ENCODE measurements around the gene TOP1. TPM values are rescaled to one million over a fixed set of nuclear protein-coding genes. Genes with fewer than 3 reads are reported as not detected.

The TOP1 gene
- total RNA-seq, 1 donor from 2014 or later: 62.7 TPM

- H3K27ac Mint-ChIP-seq: peak overlapping the region; percentile 9
- TF ChIP-seq CTCF (IDR thresholded peaks at IDR 0.05): no peak
- H3K9me3 Mint-ChIP-seq: no peaks in the 10 kb centered on the region
- H3K4me1 Mint-ChIP-seq: peaks cover 85% of the 10 kb centered on the region
- no peak overlapping the region for H3K4me3 Mint-ChIP-seq
- DNase-seq: no peak
- ATAC-seq (ENCODE audit: low read depth): no peak
- no peaks in the 10 kb centered on the region for H3K27me3 Mint-ChIP-seq
- CTCF ChIA-PET: interaction anchor here (1.2 to 3.6 kb wide), 4 partner anchors 9 to 196 kb away, joined by 3 to 14 read pairs (median 5); no protein-coding TSS in a partner anchor
- no peaks in the 10 kb centered on the region for H3K36me3 Mint-ChIP-seq (ENCODE audit: low read depth)
- POLR2A ChIA-PET: no interaction called here
- intact Hi-C loops (cut with micrococcal nuclease): no loop called here
Observed at GRCh38 chr20:41143354-41143753, 114.7 kb downstream of the TOP1 start.

GRCh38 chr20:41145317-41145716 is 116.7 kb downstream of the TOP1 start:
- ATAC-seq (ENCODE audit: low read depth) (no peak), DNase-seq (no peak)
- no peak overlapping the region for H3K4me3 Mint-ChIP-seq
- H3K4me1 Mint-ChIP-seq: peaks cover 74% of the 10 kb centered on the region
- intact Hi-C loops (cut with micrococcal nuclease): no loop called here
- POLR2A ChIA-PET: no interaction called here
- no peaks in the 10 kb centered on the region for H3K36me3 Mint-ChIP-seq (ENCODE audit: low read depth)
- no peaks in the 10 kb centered on the region for H3K27me3 Mint-ChIP-seq
- CTCF ChIA-PET: interaction anchor here (0.7 kb wide), 1 partner anchor 10 kb away, joined by 4 read pairs; no protein-coding TSS in a partner anchor
- H3K9me3 Mint-ChIP-seq: no peaks in the 10 kb centered on the region
- no peak for TF ChIP-seq CTCF (IDR thresholded peaks at IDR 0.05)
- H3K27ac Mint-ChIP-seq: no peak overlapping the region

- Mint-ChIP-seq H3K4me1 (peaks cover 74% of the 10 kb centered on the region), H3K27ac (no peak overlapping the region), H3K27me3 (no peaks in the 10 kb centered on the region), H3K4me3 (no peak overlapping the region), H3K36me3 (ENCODE audit: low read depth) (no peaks in the 10 kb centered on the region), H3K9me3 (no peaks in the 10 kb centered on the region)
- ChIA-PET CTCF (interaction anchor here (0.7 to 1.5 kb wide), 3 partner anchors 10 to 27 kb away, joined by 3 to 6 read pairs (median 4); no protein-coding TSS in a partner anchor), POLR2A (interaction anchor here (1.5 kb wide), 1 partner anchor 11 kb away, joined by 4 read pairs; no protein-coding TSS in a partner anchor)
- no peak for ATAC-seq (ENCODE audit: low read depth)
- DNase-seq: no peak
- no peak for TF ChIP-seq CTCF (IDR thresholded peaks at IDR 0.05)
- intact Hi-C loops (cut with micrococcal nuclease): no loop called here
Observed at GRCh38 chr20:41145821-41146620, 117.4 kb downstream of the TOP1 start.

GRCh38 chr20:41147767-41148191 is 119.2 kb downstream of the TOP1 start:
- DNase-seq (no peak), ATAC-seq (ENCODE audit: low read depth) (no peak)
- H3K36me3 Mint-ChIP-seq (ENCODE audit: low read depth): no peaks in the 10 kb centered on the region
- H3K9me3 Mint-ChIP-seq: no peaks in the 10 kb centered on the region
- TF ChIP-seq CTCF (IDR thresholded peaks at IDR 0.05): no peak
- no peak overlapping the region for H3K4me3 Mint-ChIP-seq
- no peak overlapping the region for H3K27ac Mint-ChIP-seq
- intact Hi-C loops (cut with micrococcal nuclease): no loop called here
- no peaks in the 10 kb centered on the region for H3K27me3 Mint-ChIP-seq
- peaks cover 64% of the 10 kb centered on the region for H3K4me1 Mint-ChIP-seq
- ChIA-PET CTCF (no interaction called here), POLR2A (no interaction called here)

- POLR2A ChIA-PET: interaction anchor here (0.6 kb wide), 1 partner anchor 176 kb away, joined by 6 read pairs; no protein-coding TSS in a partner anchor
- ATAC-seq (ENCODE audit: low read depth): no peak
- Mint-ChIP-seq H3K27ac (no peak overlapping the region), H3K36me3 (ENCODE audit: low read depth) (no peaks in the 10 kb centered on the region), H3K27me3 (no peaks in the 10 kb centered on the region), H3K4me3 (no peak overlapping the region), H3K9me3 (no peaks in the 10 kb centered on the region), H3K4me1 (peaks cover 56% of the 10 kb centered on the region)
- intact Hi-C loops (cut with micrococcal nuclease): no loop called here
- CTCF ChIA-PET: no interaction called here
- no peak for TF ChIP-seq CTCF (IDR thresholded peaks at IDR 0.05)
- no peak for DNase-seq
Observed at GRCh38 chr20:41148942-41149341, 120.3 kb downstream of the TOP1 start.

Measured in activated B cell treated with CpG ODN at 0.5 μM for 24 hours (primary cell).